ENCODE measurements around the gene ITPK1.

DNA sequence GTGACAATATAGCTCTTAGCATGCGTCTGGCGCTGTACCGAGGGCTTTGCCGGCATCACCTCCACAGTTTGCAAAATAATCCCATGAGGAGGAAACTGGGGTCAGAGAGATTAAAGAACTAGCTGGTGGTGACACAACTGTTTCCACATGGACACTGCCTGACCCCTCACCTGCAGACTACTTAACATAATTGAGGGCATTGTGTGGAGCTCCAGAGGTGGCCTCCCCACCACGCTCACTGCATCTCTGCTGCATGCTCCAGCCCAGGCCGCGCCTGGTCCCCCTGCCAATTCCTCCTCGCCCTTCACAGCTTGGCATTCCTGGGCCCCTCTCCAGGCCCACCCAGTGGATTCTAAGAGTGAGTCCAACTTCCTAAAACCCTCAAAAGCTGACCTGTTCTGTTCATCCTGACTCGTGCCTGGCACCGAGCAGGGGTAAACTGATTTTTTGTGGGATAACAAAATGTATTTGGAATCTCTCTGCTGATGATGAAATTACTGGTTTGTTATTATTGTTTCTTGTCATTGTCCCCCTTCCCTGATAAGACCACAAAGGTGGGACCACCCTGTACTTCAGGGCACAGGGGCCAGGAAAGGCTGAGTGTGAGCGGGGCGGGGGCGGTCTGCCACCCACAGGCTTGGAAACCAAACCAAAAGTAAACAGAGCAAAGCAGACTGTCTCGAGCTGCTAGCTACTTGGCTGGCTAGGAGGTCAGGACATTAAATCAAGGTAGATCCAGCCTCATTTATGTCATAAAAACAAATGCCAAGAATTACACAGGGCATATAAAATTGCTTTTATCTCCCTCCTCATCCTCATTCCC is 152.2 kb downstream of the ITPK1 start:
- no peak for TF ChIP-seq CTCF (conservative IDR thresholded peaks at IDR 0.05; ENCODE audit: low read depth, low read length)
- no peak for TF ChIP-seq EZH2 (IDR thresholded peaks at IDR 0.05; ENCODE audit: borderline replicate concordance, low read depth, low read length, poor library complexity, severe bottlenecking)

Measured in A673 (cell line).